Mesothelial cell of epicardium (in vitro differentiated cells): ENCODE data around the gene CPEB2. TPM values are rescaled to one million over a fixed set of nuclear protein-coding genes. Genes with fewer than 3 reads are reported as not detected.

Experiments
- DNase-seq, 2 experiments: peaks; one replicate each; pipeline ENCODE4 v3.0.0; 2021; ENCODE audit warnings: low spot score in 2 of 2; ENCODE audit not compliant: unreplicated experiment in 2 of 2
- H3K27ac Mint-ChIP-seq: 2 replicates; pipeline ENCODE4 v1.8.0; 2021; ENCODE audit warnings: mixed read lengths
- H3K27me3 Mint-ChIP-seq: 2 replicates; pipeline ENCODE4 v1.8.0; 2021; ENCODE audit warnings: low read depth, mixed read lengths
- H3K36me3 Mint-ChIP-seq: 2 replicates; pipeline ENCODE4 v1.8.0; 2021; ENCODE audit warnings: mixed read lengths
- H3K4me1 Mint-ChIP-seq: 2 replicates; pipeline ENCODE4 v1.8.0; 2021; ENCODE audit warnings: mixed read lengths
- H3K4me3 Mint-ChIP-seq: 2 replicates; pipeline ENCODE4 v1.8.0; 2021; ENCODE audit warnings: mild to moderate bottlenecking, moderate library complexity, mixed read lengths
- H3K9me3 Mint-ChIP-seq: 2 replicates; pipeline ENCODE4 v1.8.0; 2021; ENCODE audit warnings: mixed read lengths
- total RNA-seq: library from RNA; stranded (reverse); gene quantifications from 3 replicates; pipeline ENCODE4 v1.2.1, GENCODE V29; 2021
- TF ChIP-seq, protein P1 (sequence below): fragments of 200-600 bp; sonication (generic); IDR thresholded peaks from one replicate; pipeline ENCODE4 v1.5.0; 2021; ENCODE audit warnings: antibody characterized with exemption; ENCODE audit not compliant: unreplicated experiment

Gene CPEB2
- total RNA-seq, 1 donor from 2014 or later, result 4.1 TPM

GRCh38 chr4:15118292-15118691 is 116.0 kb downstream of the CPEB2 start:
- H3K4me1 Mint-ChIP-seq, result no peaks in the 10 kb centered on the region
- no peaks in the 10 kb centered on the region for H3K27me3 Mint-ChIP-seq
- no peak overlapping the region for H3K4me3 Mint-ChIP-seq
- H3K36me3 Mint-ChIP-seq, result no peaks in the 10 kb centered on the region
- no peak overlapping the region for H3K27ac Mint-ChIP-seq
- no peak for DNase-seq
- TF ChIP-seq, protein P1, sequence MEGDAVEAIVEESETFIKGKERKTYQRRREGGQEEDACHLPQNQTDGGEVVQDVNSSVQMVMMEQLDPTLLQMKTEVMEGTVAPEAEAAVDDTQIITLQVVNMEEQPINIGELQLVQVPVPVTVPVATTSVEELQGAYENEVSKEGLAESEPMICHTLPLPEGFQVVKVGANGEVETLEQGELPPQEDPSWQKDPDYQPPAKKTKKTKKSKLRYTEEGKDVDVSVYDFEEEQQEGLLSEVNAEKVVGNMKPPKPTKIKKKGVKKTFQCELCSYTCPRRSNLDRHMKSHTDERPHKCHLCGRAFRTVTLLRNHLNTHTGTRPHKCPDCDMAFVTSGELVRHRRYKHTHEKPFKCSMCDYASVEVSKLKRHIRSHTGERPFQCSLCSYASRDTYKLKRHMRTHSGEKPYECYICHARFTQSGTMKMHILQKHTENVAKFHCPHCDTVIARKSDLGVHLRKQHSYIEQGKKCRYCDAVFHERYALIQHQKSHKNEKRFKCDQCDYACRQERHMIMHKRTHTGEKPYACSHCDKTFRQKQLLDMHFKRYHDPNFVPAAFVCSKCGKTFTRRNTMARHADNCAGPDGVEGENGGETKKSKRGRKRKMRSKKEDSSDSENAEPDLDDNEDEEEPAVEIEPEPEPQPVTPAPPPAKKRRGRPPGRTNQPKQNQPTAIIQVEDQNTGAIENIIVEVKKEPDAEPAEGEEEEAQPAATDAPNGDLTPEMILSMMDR, result no peak
- H3K9me3 Mint-ChIP-seq, result peaks cover 10% of the 10 kb centered on the region
